Activated naive CD4-positive, alpha-beta T cell treated with anti-CD3 and anti-CD28 coated beads for 36 hours (primary cell): Measurements from ENCODE around the gene SOX18. TPM values are rescaled to one million over a fixed set of nuclear protein-coding genes. Genes with fewer than 3 reads are reported as not detected.
"Not testable (repeated sequence)": the region's sequence is repeated elsewhere in the genome, so short reads cannot be mapped to it uniquely, and the experiment has no call there.

Experiments used
- CTCF ChIA-PET: fragments of 350-600 bp; sonication (Branson Sonifier 250); formaldehyde crosslinking; loops from one replicate; lab custom pipeline; 2021; ENCODE audit warnings: antibody characterized with exemption; lab: Charles Lee
- DNase-seq: peaks from one replicate; pipeline ENCODE4 v3.0.0-alpha.2; 2020
- H3K27ac Mint-ChIP-seq: one replicate; pipeline ENCODE4 v1.8.0; 2021; ENCODE audit warnings: mild to moderate bottlenecking, mixed read lengths
- H3K27me3 Mint-ChIP-seq: one replicate; pipeline ENCODE4 v1.8.0; 2021; ENCODE audit warnings: low read depth, mixed read lengths
- H3K36me3 Mint-ChIP-seq: one replicate; pipeline ENCODE4 v1.8.0; 2021; ENCODE audit warnings: low read depth, mixed read lengths
- H3K4me1 Mint-ChIP-seq: one replicate; pipeline ENCODE4 v1.8.0; 2021; ENCODE audit warnings: low read depth, mixed read lengths
- H3K4me3 Mint-ChIP-seq: one replicate; pipeline ENCODE4 v1.8.0; 2021; ENCODE audit warnings: mild to moderate bottlenecking, moderate library complexity, mixed read lengths
- H3K9me3 Mint-ChIP-seq: one replicate; pipeline ENCODE4 v1.8.0; 2021; ENCODE audit warnings: mixed read lengths
- intact Hi-C: fragments of 100-400 bp; cut with micrococcal nuclease; formaldehyde crosslinking; loops from one replicate; pipeline ENCODE4 v1.15.1; 2023
- total RNA-seq, 2 experiments: library from RNA; stranded (reverse); gene quantifications; one replicate each; pipeline ENCODE4 v1.2.3, GENCODE V29; 2021

The SOX18 gene
- total RNA-seq, 2 experiments from 2014 or later, result not detected

- CTCF ChIA-PET, result no interaction called here
- no peak overlapping the region for H3K27ac Mint-ChIP-seq
Observed at GRCh38 chr20:64021124-64021975, 28.1 kb downstream of the SOX18 start.

GRCh38 chr20:64015635-64016034 is 33.8 kb downstream of the SOX18 start:
- H3K27me3 Mint-ChIP-seq, result no peaks in the 10 kb centered on the region
- peaks cover 50% of the 10 kb centered on the region for H3K36me3 Mint-ChIP-seq
- intact Hi-C loops, result no loop called here
- no peaks in the 10 kb centered on the region for H3K9me3 Mint-ChIP-seq
- CTCF ChIA-PET, result no interaction called here
- no peak for DNase-seq
- H3K27ac Mint-ChIP-seq, result no peak overlapping the region
- H3K4me3 Mint-ChIP-seq, result no peak overlapping the region
- peaks cover 18% of the 10 kb centered on the region for H3K4me1 Mint-ChIP-seq

More at GRCh38 chr20:64021124-64021975, 28.1 kb downstream of the SOX18 start:
- H3K36me3 Mint-ChIP-seq, result peaks cover 46% of the 10 kb centered on the region
- intact Hi-C loops, result no loop called here
- no peak for DNase-seq
- H3K27me3 Mint-ChIP-seq, result no peaks in the 10 kb centered on the region
- H3K4me1 Mint-ChIP-seq, result no peaks in the 10 kb centered on the region
- no peaks in the 10 kb centered on the region for H3K9me3 Mint-ChIP-seq
- no peak overlapping the region for H3K4me3 Mint-ChIP-seq

- peaks cover 67% of the 10 kb centered on the region for H3K36me3 Mint-ChIP-seq
- H3K27me3 Mint-ChIP-seq, intact Hi-C loops, DNase-seq: not testable (repeated sequence)
- peaks cover 13% of the 10 kb centered on the region for H3K9me3 Mint-ChIP-seq
- CTCF ChIA-PET, result interaction anchor here (1.0 kb wide), 1 partner anchor 67 kb away, joined by 3 read pairs; the partner anchor contains the start of gene RGS19
- peak overlapping the region; percentile 43 for H3K4me3 Mint-ChIP-seq
- peak overlapping the region; percentile 94 for H3K27ac Mint-ChIP-seq
- H3K4me1 Mint-ChIP-seq, result peaks cover 21% of the 10 kb centered on the region
Observed at GRCh38 chr20:64012385-64013154, 36.9 kb downstream of the SOX18 start.

- H3K27ac Mint-ChIP-seq, result peak overlapping the region; percentile 84
- CTCF ChIA-PET, result interaction anchor here (0.6 kb wide), 1 partner anchor 284 kb away, joined by 5 read pairs; no protein-coding TSS in a partner anchor
- peaks cover 72% of the 10 kb centered on the region for H3K36me3 Mint-ChIP-seq
- H3K4me1 Mint-ChIP-seq, result peaks cover 21% of the 10 kb centered on the region
- peak; percentile 11 for DNase-seq
- H3K4me3 Mint-ChIP-seq, result no peak overlapping the region
- intact Hi-C loops, result no loop called here
- no peaks in the 10 kb centered on the region for H3K27me3 Mint-ChIP-seq
- H3K9me3 Mint-ChIP-seq, result peaks cover 13% of the 10 kb centered on the region
Observed at GRCh38 chr20:64011366-64011779, 38.1 kb downstream of the SOX18 start.

GRCh38 chr20:64010711-64011237 is 38.7 kb downstream of the SOX18 start:
- Mint-ChIP-seq H3K4me1 (peaks cover 21% of the 10 kb centered on the region), H3K36me3 (peaks cover 74% of the 10 kb centered on the region), H3K4me3 (no peak overlapping the region), H3K27ac (peak overlapping the region; percentile 84), H3K27me3 (no peaks in the 10 kb centered on the region), H3K9me3 (peaks cover 13% of the 10 kb centered on the region)
- intact Hi-C loops, result no loop called here
- CTCF ChIA-PET, result interaction anchor here (0.6 to 1.2 kb wide), 4 partner anchors 28 to 283 kb away, joined by 3 to 6 read pairs (median 4); partner anchors contain the start of gene SAMD10
- no peak for DNase-seq

GRCh38 chr20:64009811-64010387 is 39.5 kb downstream of the SOX18 start:
- Mint-ChIP-seq H3K36me3 (peaks cover 71% of the 10 kb centered on the region), H3K4me1 (peaks cover 21% of the 10 kb centered on the region), H3K27me3 (no peaks in the 10 kb centered on the region), H3K4me3 (no peak overlapping the region), H3K27ac (peak overlapping the region; percentile 43), H3K9me3 (peaks cover 13% of the 10 kb centered on the region)
- intact Hi-C loops, result no loop called here
- DNase-seq, result no peak
- CTCF ChIA-PET, result interaction anchor here (1.1 to 1.2 kb wide), 3 partner anchors 29 to 68 kb away, joined by 3 to 6 read pairs (median 3); partner anchors contain the start of gene SAMD10

GRCh38 chr20:64006902-64007301 is 42.5 kb downstream of the SOX18 start:
- Mint-ChIP-seq H3K36me3 (peaks cover 73% of the 10 kb centered on the region), H3K27me3 (no peaks in the 10 kb centered on the region), H3K9me3 (peaks cover 13% of the 10 kb centered on the region), H3K4me1 (peaks cover 12% of the 10 kb centered on the region), H3K27ac (no peak overlapping the region), H3K4me3 (no peak overlapping the region)
- intact Hi-C loops, result no loop called here
- no peak for DNase-seq
- CTCF ChIA-PET, result no interaction called here

GRCh38 chr20:64006490-64006889 is 42.9 kb downstream of the SOX18 start:
- no peak for DNase-seq
- Mint-ChIP-seq H3K27ac (no peak overlapping the region), H3K36me3 (peaks cover 74% of the 10 kb centered on the region), H3K9me3 (peaks cover 13% of the 10 kb centered on the region), H3K4me1 (peaks cover 11% of the 10 kb centered on the region), H3K4me3 (no peak overlapping the region), H3K27me3 (no peaks in the 10 kb centered on the region)
- CTCF ChIA-PET, result no interaction called here
- intact Hi-C loops, result no loop called here

GRCh38 chr20:64005394-64005793 is 44.0 kb downstream of the SOX18 start:
- DNase-seq, result no peak
- Mint-ChIP-seq H3K9me3 (peaks cover 13% of the 10 kb centered on the region), H3K27me3 (no peaks in the 10 kb centered on the region), H3K27ac (no peak overlapping the region), H3K4me3 (no peak overlapping the region), H3K36me3 (peaks cover 69% of the 10 kb centered on the region), H3K4me1 (peaks cover 2% of the 10 kb centered on the region)
- CTCF ChIA-PET, result no interaction called here
- intact Hi-C loops, result no loop called here

GRCh38 chr20:64003960-64004725 is 45.3 kb downstream of the SOX18 start:
- H3K4me3 Mint-ChIP-seq, result no peak overlapping the region
- H3K9me3 Mint-ChIP-seq, result peaks cover 9% of the 10 kb centered on the region
- peaks cover 2% of the 10 kb centered on the region for H3K4me1 Mint-ChIP-seq
- intact Hi-C loops, result no loop called here
- H3K36me3 Mint-ChIP-seq, result peaks cover 67% of the 10 kb centered on the region
- H3K27me3 Mint-ChIP-seq, result no peaks in the 10 kb centered on the region
- CTCF ChIA-PET, result no interaction called here
- no peak for DNase-seq
- no peak overlapping the region for H3K27ac Mint-ChIP-seq

GRCh38 chr20:64001607-64002011 is 47.8 kb downstream of the SOX18 start:
- Mint-ChIP-seq H3K27ac (no peak overlapping the region), H3K9me3 (no peaks in the 10 kb centered on the region), H3K4me3 (no peak overlapping the region), H3K36me3 (peaks cover 59% of the 10 kb centered on the region), H3K4me1 (no peaks in the 10 kb centered on the region), H3K27me3 (no peaks in the 10 kb centered on the region)
- intact Hi-C loops, result no loop called here
- CTCF ChIA-PET, result no interaction called here
- no peak for DNase-seq
